DND-41 (cell line): ENCODE data around the gene SLAMF7.

ENCODE experiments used
- ATAC-seq: fragments of 200-7000 bp; cut with Tn5 transposase; 3 replicates; pipeline ENCODE4 v1.9.1; 2021; ENCODE audit warnings: low read depth; ENCODE audit not compliant: insufficient read depth
- DNase-seq: peaks from one replicate; pipeline ENCODE4 v3.0.0-alpha.2; 2020
- H2AFZ ChIP-seq: 2 replicates; pipeline ENCODE4 v1.6.0; 2012; ENCODE audit warnings: low read depth, low read length
- H3K27ac ChIP-seq: 2 replicates; pipeline ENCODE4 v1.5.1; 2012; ENCODE audit warnings: low read length, inconsistent platforms
- H3K27me3 ChIP-seq: fragments of 200-600 bp; sonication (generic); 2 replicates; pipeline ENCODE4 v1.6.0; 2012; ENCODE audit warnings: low read length, mild to moderate bottlenecking, inconsistent platforms; ENCODE audit not compliant: insufficient read depth, poor library complexity
- H3K36me3 ChIP-seq: 2 replicates; pipeline ENCODE4 v1.5.1; 2012; ENCODE audit warnings: low read length, inconsistent platforms; ENCODE audit not compliant: insufficient read depth
- H3K4me1 ChIP-seq: 2 replicates; pipeline ENCODE4 v1.5.1; 2012; ENCODE audit warnings: mild to moderate bottlenecking, low read length; ENCODE audit not compliant: insufficient read depth
- H3K4me2 ChIP-seq: 2 replicates; pipeline ENCODE4 v1.6.0; 2012; ENCODE audit warnings: mild to moderate bottlenecking, moderate library complexity, low read length, inconsistent platforms; ENCODE audit not compliant: insufficient read depth
- H3K4me3 ChIP-seq, 2 experiments: fragments of 200-600 bp in 1 of 2; shearing (Covaris generic) in 1 of 2; 2 replicates each; pipeline ENCODE4 v1.5.1; 2012 to 2016; ENCODE audit warnings: inconsistent platforms in 2 of 2, low read length in 2 of 2, mild to moderate bottlenecking in 2 of 2, low read depth in 1 of 2, moderate library complexity in 1 of 2
- H3K79me2 ChIP-seq: 2 replicates; pipeline ENCODE4 v1.6.0; 2012; ENCODE audit warnings: low read length, inconsistent platforms; ENCODE audit not compliant: insufficient read depth
- H3K9ac ChIP-seq: 2 replicates; pipeline ENCODE4 v1.6.0; 2012; ENCODE audit warnings: low read depth, mild to moderate bottlenecking, inconsistent platforms, low read length, moderate library complexity
- H3K9me3 ChIP-seq: 2 replicates; pipeline ENCODE4 v1.5.1; 2012; ENCODE audit warnings: low read length, moderate library complexity, mild to moderate bottlenecking, inconsistent platforms; ENCODE audit not compliant: insufficient read depth, severe bottlenecking
- H4K20me1 ChIP-seq: 2 replicates; pipeline ENCODE4 v1.6.0; 2012; ENCODE audit warnings: low read length; ENCODE audit not compliant: insufficient read depth
- EZH2 ChIP-seq: IDR thresholded peaks from 3 replicates; pipeline ENCODE4 v1.6.1; 2012; ENCODE audit warnings: borderline replicate concordance, low read depth, mild to moderate bottlenecking, moderate library complexity, low read length, inconsistent platforms; ENCODE audit not compliant: severe bottlenecking
- TF ChIP-seq, protein P1 (sequence below): IDR thresholded peaks from 2 replicates; pipeline ENCODE4 v1.5.1; 2012; ENCODE audit warnings: borderline replicate concordance, low read length, moderate library complexity, mild to moderate bottlenecking; ENCODE audit not compliant: poor library complexity, severe bottlenecking; ENCODE audit errors: extremely low read depth

Gene SLAMF7

DNA sequence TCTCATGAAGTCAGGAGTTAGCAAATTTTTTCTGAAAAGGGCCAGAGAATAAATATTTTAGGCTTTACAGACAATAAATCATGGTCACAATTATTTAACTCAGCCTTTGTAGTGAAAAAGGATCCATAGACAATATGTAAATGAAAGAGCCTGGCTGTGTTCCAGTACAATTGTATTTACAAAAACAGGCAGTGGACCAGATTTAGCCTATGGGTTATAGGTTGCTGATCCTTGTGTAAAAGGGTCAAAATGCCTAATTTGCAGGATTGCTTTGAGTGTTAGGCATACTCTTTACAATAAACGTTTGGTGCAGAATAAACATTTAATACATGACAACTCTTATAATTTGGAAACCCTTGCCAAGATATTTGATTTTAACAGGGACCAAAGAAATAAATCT lies 6.5 kb downstream of the SLAMF7 start:
- Histone ChIP-seq H4K20me1 (no peaks in the 10 kb centered on the region), H3K27ac (no peak overlapping the region), H3K27me3 (no peaks in the 10 kb centered on the region), H3K4me2 (no peak overlapping the region), H3K9ac (no peak overlapping the region), H3K36me3 (no peaks in the 10 kb centered on the region), H3K79me2 (no peaks in the 10 kb centered on the region), H3K4me3 (no peak overlapping the region), H2AFZ (no peak overlapping the region), H3K9me3 (no peaks in the 10 kb centered on the region), H3K4me1 (no peaks in the 10 kb centered on the region)
- TF ChIP-seq, protein P1, sequence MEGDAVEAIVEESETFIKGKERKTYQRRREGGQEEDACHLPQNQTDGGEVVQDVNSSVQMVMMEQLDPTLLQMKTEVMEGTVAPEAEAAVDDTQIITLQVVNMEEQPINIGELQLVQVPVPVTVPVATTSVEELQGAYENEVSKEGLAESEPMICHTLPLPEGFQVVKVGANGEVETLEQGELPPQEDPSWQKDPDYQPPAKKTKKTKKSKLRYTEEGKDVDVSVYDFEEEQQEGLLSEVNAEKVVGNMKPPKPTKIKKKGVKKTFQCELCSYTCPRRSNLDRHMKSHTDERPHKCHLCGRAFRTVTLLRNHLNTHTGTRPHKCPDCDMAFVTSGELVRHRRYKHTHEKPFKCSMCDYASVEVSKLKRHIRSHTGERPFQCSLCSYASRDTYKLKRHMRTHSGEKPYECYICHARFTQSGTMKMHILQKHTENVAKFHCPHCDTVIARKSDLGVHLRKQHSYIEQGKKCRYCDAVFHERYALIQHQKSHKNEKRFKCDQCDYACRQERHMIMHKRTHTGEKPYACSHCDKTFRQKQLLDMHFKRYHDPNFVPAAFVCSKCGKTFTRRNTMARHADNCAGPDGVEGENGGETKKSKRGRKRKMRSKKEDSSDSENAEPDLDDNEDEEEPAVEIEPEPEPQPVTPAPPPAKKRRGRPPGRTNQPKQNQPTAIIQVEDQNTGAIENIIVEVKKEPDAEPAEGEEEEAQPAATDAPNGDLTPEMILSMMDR: no peak
- ATAC-seq: no peak
- no peak for DNase-seq

DNA sequence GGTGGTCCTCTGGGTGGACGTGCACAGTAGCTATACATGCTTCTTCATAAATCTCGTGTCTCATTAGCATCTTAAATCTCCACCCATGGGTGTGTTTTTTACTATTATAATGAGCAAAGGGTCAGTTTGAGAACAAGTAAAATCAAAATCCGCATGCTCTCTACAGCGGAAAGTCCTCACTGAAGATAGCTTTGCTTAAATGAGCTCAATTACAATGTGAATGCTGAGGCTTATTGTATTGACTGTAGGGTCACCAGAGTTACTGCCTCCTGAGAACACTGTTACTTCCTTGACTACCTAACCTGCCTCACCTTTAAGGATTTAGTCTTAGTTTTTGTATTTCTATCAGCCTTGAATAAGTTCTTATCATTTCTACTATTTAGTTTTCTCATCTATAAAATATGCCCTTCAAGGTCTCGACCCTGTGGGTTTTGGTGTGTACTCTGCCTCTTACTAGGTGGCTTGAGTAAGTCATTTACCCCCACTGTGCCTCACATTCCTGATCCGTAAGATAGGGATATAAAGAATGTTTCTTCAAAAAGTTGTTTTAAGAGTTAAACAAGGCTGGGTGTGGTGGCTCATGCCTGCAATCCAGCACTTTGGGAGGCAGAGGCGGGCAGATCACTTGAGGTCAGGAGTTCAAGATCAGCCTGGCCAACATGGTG lies 7.9 kb downstream of the SLAMF7 start:
- H4K20me1 ChIP-seq: no peaks in the 10 kb centered on the region
- H3K4me3 ChIP-seq: no peak overlapping the region
- TF ChIP-seq, protein P1: no peak
- TF ChIP-seq EZH2: no peak
- ATAC-seq (no peak), DNase-seq (no peak)
- no peak overlapping the region for H2AFZ ChIP-seq
- H3K9ac ChIP-seq: no peak overlapping the region
- peaks cover 9% of the 10 kb centered on the region for H3K4me1 ChIP-seq
- H3K36me3 ChIP-seq: no peaks in the 10 kb centered on the region
- no peaks in the 10 kb centered on the region for H3K9me3 ChIP-seq
- H3K27me3 ChIP-seq: no peaks in the 10 kb centered on the region
- no peak overlapping the region for H3K27ac ChIP-seq
- H3K79me2 ChIP-seq: no peaks in the 10 kb centered on the region
- H3K4me2 ChIP-seq: no peak overlapping the region

DNA sequence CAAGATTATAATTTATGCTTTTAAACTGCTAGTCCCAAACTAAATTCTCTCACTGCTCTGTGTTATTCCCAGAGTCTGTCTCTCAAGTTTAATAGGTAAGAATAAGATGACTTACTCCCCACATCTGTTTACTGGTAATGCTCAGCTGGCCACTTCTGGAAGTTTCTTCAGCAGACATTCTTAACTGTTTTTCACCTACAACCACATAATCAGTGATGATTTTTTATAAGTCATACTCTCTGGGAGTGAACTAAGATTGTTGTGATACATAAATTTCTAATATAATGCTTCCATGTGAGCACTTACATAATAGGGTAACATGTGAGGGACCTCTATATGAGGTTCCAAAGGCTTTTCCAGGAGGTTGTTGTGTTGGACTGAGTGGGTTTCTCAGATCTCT lies 8.7 kb downstream of the SLAMF7 start:
- no peak overlapping the region for H3K27ac ChIP-seq
- no peak overlapping the region for H3K9ac ChIP-seq
- TF ChIP-seq, protein P1: no peak
- TF ChIP-seq EZH2: no peak
- H3K4me3 ChIP-seq: no peak overlapping the region
- peaks cover 11% of the 10 kb centered on the region for H3K4me1 ChIP-seq
- H3K4me2 ChIP-seq: no peak overlapping the region
- no peaks in the 10 kb centered on the region for H3K36me3 ChIP-seq
- no peaks in the 10 kb centered on the region for H3K79me2 ChIP-seq
- no peak overlapping the region for H2AFZ ChIP-seq
- no peaks in the 10 kb centered on the region for H4K20me1 ChIP-seq
- no peaks in the 10 kb centered on the region for H3K27me3 ChIP-seq
- ATAC-seq (no peak), DNase-seq (no peak)
- H3K9me3 ChIP-seq: no peaks in the 10 kb centered on the region
